ENCODE measurements around the gene OPA1. TPM values are rescaled to one million over a fixed set of nuclear protein-coding genes. Genes with fewer than 3 reads are reported as not detected.
A peak's percentile ranks its signal among the peaks of the same experiment; 100 is the strongest.

OPA1 gene
- total and polyA plus RNA-seq, 2 of the 13 experiments (the other 11 are each of a cell fraction or from before 2014, with no cell fraction given), result 26.7 to 78.5 TPM

GRCh38 chr3:193693774-193694173 is 100.8 kb downstream of the OPA1 start (continued):
- TF ChIP-seq PAXIP1 (CRISPR knock-in tag; conservative IDR thresholded peaks at IDR 0.05) (peak; percentile 51), BCL6 (CRISPR knock-in tag; IDR thresholded peaks at IDR 0.05) (peak; percentile 60), ZBTB21 (CRISPR knock-in tag; IDR thresholded peaks at IDR 0.05) (no peak), SRY (CRISPR knock-in tag; IDR thresholded peaks at IDR 0.05) (no peak), ELF3 (CRISPR knock-in tag; IDR thresholded peaks at IDR 0.05) (peak; percentile 77), FOXP1 (IDR thresholded peaks at IDR 0.05) (no peak), FOXP1 (CRISPR knock-in tag; IDR thresholded peaks at IDR 0.05) (peak; percentile 10; the same call in 1 of the 2 replicates), PATZ1 (CRISPR knock-in tag; IDR thresholded peaks at IDR 0.05) (peak; percentile 32; the same call in 1 of the 2 replicates), TFAP4 (IDR thresholded peaks at IDR 0.05; ENCODE audit: borderline replicate concordance, low read depth) (peak; percentile 86; the same call in 1 of the 2 replicates), KAT2B (IDR thresholded peaks at IDR 0.05; ENCODE audit: borderline replicate concordance, low read depth, low read length) (no peak), ERF (CRISPR knock-in tag; IDR thresholded peaks at IDR 0.05) (0 out of 2 replicates have a peak, but pooled peaks have one; percentile 24), GATAD2A (CRISPR knock-in tag; IDR thresholded peaks at IDR 0.05) (peak; percentile 76), PRDM10 (CRISPR knock-in tag; IDR thresholded peaks at IDR 0.05; ENCODE audit: low read depth) (no peak), HOMEZ (CRISPR knock-in tag; IDR thresholded peaks at IDR 0.05; ENCODE audit: low read depth) (peak; percentile 18; the same call in 1 of the 2 replicates), CEBPG (CRISPR knock-in tag; IDR thresholded peaks at IDR 0.05) (peak; percentile 41; the same call in 1 of the 2 replicates), ZNF619 (CRISPR knock-in tag; IDR thresholded peaks at IDR 0.05) (no peak), SALL1 (CRISPR knock-in tag; IDR thresholded peaks at IDR 0.05) (peak; percentile 20; the same call in 1 of the 2 replicates), ZFX (CRISPR knock-in tag; IDR thresholded peaks at IDR 0.05; ENCODE audit: low read depth) (no peak)
